K562 (cell line): ENCODE data around the gene HADHB. TPM values are rescaled to one million over a fixed set of nuclear protein-coding genes. Genes with fewer than 3 reads are reported as not detected.

ENCODE experiments used
- ATAC-seq: fragments of 200-7000 bp; cut with Tn5 transposase; 3 replicates; pipeline ENCODE4 v1.9.1; 2020; ENCODE audit warnings: moderate library complexity
- BruUV-seq: library from RNA; stranded (reverse); fragments of 400-500 nt; replicated peaks from 2 replicates; lab custom pipeline; 2021; lab: Mats Ljungman, UMichigan
- CTCF ChIA-PET: fragments of 300-600 bp; formaldehyde crosslinking; extraction: SDS; loops from one replicate; lab custom pipeline; 2021; ENCODE audit warnings: low intra/inter-chr PET ratio; lab: Yijun Ruan, JAX
- POLR2A ChIA-PET: fragments of 300-600, 350-650 bp; sonication (Branson Sonifier 250); formaldehyde crosslinking; extraction: SDS; loops from one replicate; lab custom pipeline; 2021; ENCODE audit warnings: antibody characterized with exemption, inconsistent platforms; lab: Yijun Ruan, JAX
- DNase-seq, 4 experiments: peaks; one replicate each; pipeline versions ENCODE4 v3.0.0 to v3.0.0-alpha.2; 2011 to 2018; ENCODE audit warnings: low spot score in 3 of 4, mixed read lengths in 3 of 4; ENCODE audit errors: extremely low read depth in 1 of 4
- FAIRE-seq: peaks from 2 replicates; lab custom pipeline; 2011; peaks lifted over from hg19 to GRCh38; lab: Jason Lieb, UNC
- H2AFZ ChIP-seq: 2 replicates; pipeline ENCODE4 v1.6.0; 2011; ENCODE audit warnings: low read depth, low read length, control low read depth, inconsistent platforms
- H3K27ac ChIP-seq: fragments of 200-600 bp; 3 replicates; pipeline ENCODE4 v1.8.0; 2011; ENCODE audit warnings: low read depth, mild to moderate bottlenecking, control low read depth, inconsistent platforms, low read length, moderate library complexity, mixed read lengths; ENCODE audit errors: extremely low read depth
- H3K27me3 ChIP-seq, 2 experiments: fragments of 300-600 bp in 1 of 2; 2 replicates in 1 of 2; 3 replicates in 1 of 2; pipeline versions ENCODE4 v1.6.0 to v1.8.0; 2011; ENCODE audit warnings: inconsistent platforms in 2 of 2, low read length in 2 of 2, mild to moderate bottlenecking in 1 of 2, mixed read lengths in 1 of 2, moderate library complexity in 1 of 2; ENCODE audit not compliant: control insufficient read depth in 2 of 2, insufficient read depth in 2 of 2
- H3K36me3 ChIP-seq: fragments of 300-600 bp; 3 replicates; pipeline ENCODE4 v1.8.0; 2011; ENCODE audit warnings: mild to moderate bottlenecking, low read length, inconsistent platforms; ENCODE audit not compliant: control insufficient read depth, insufficient read depth
- H3K4me1 ChIP-seq, 2 experiments: fragments of 200-600 bp in 1 of 2; replicated peaks in 1 of 2; 2 replicates in 1 of 2; 3 replicates in 1 of 2; pipeline versions ENCODE4 v1.5.1 to v1.8.0; 2011; ENCODE audit warnings: inconsistent platforms in 2 of 2, low read length in 2 of 2, mild to moderate bottlenecking in 1 of 2, mixed read lengths in 1 of 2, moderate library complexity in 1 of 2; ENCODE audit not compliant: control insufficient read depth in 2 of 2, insufficient read depth in 2 of 2
- H3K4me2 ChIP-seq: 2 replicates; pipeline ENCODE4 v1.6.1; 2011; ENCODE audit warnings: low read length, control low read depth, inconsistent platforms, mixed read lengths; ENCODE audit not compliant: insufficient read depth
- H3K4me3 ChIP-seq: fragments of 200-600 bp; sonication (generic), shearing (Covaris generic); 2 replicates; pipeline ENCODE4 v1.5.1; 2016; ENCODE audit warnings: control low read depth, inconsistent platforms
- H3K79me2 ChIP-seq: fragments of 200-600 bp; 3 replicates; pipeline ENCODE4 v1.8.0; 2011; ENCODE audit warnings: low read length, inconsistent platforms; ENCODE audit not compliant: control insufficient read depth, insufficient read depth
- H3K9ac ChIP-seq, 2 experiments: 2 replicates each; pipeline versions ENCODE4 v1.6.0 to v1.6.1; 2011; ENCODE audit warnings: low read depth in 2 of 2, low read length in 2 of 2, control low read depth in 1 of 2, inconsistent platforms in 1 of 2, mild to moderate bottlenecking in 1 of 2, mixed read lengths in 1 of 2; ENCODE audit not compliant: insufficient read depth in 1 of 2
- H3K9me1 ChIP-seq: one replicate; pipeline ENCODE4 v1.6.0; 2011; ENCODE audit warnings: inconsistent platforms, mild to moderate bottlenecking, low read length, moderate library complexity; ENCODE audit not compliant: control insufficient read depth, insufficient read depth
- H3K9me3 ChIP-seq: replicated peaks from 2 replicates; pipeline ENCODE4 v1.5.1; 2011; ENCODE audit warnings: low read depth, low read length, inconsistent platforms; ENCODE audit not compliant: control insufficient read depth, insufficient read depth
- H4K20me1 ChIP-seq: replicated peaks from 2 replicates; pipeline ENCODE4 v1.6.1; 2011; ENCODE audit warnings: low read length, inconsistent platforms, mixed read lengths; ENCODE audit not compliant: control insufficient read depth, insufficient read depth
- CBX8 ChIP-seq: fragments of 200-600 bp; sonication (generic); IDR thresholded peaks from 2 replicates; pipeline ENCODE4 v1.6.1; 2012; ENCODE audit warnings: borderline replicate concordance, mixed run types, low read depth, mild to moderate bottlenecking, moderate library complexity, mixed read lengths, low read length, control low read depth, inconsistent platforms; ENCODE audit not compliant: poor library complexity, severe bottlenecking; ENCODE audit errors: extremely low read depth
- SRSF3 ChIP-seq: fragments of 200-400 bp; formaldehyde crosslinking; IDR thresholded peaks from 2 replicates; pipeline ENCODE4 v1.6.1; 2016; ENCODE audit warnings: mild to moderate bottlenecking, low read length, moderate library complexity; ENCODE audit not compliant: insufficient read depth
- XRCC3 ChIP-seq: fragments of 450-650 bp; IDR thresholded peaks from 2 replicates; pipeline ENCODE4 v1.6.1; 2017; ENCODE audit warnings: mild to moderate bottlenecking, moderate library complexity
- WGBS: fragments of 100-300 bp; shearing (Covaris generic); methylation state at CpG from one replicate; pipeline ENCODE4 v1.1.6; 2016; ENCODE audit warnings: low coverage, mixed read lengths; ENCODE audit not compliant: insufficient coverage; ENCODE audit errors: missing lambda C conversion rate; 5-methylcytosine and 5-hydroxymethylcytosine counted together
- in situ Hi-C: fragments of 300-500 bp; cut with MboI; formaldehyde crosslinking; loops from 4 replicates; pipeline ENCODE4 v1.15.0; 2018; ENCODE audit warnings: inconsistent platforms, mixed read lengths
- intact Hi-C: fragments of 100-400 bp; cut with micrococcal nuclease; formaldehyde crosslinking; loops from 2 replicates; pipeline ENCODE4 v1.14.2; 2022
- polyA plus RNA-seq, 8 experiments: library from polyadenylated mRNA; depleted of rRNA in 4 of 8; stranded (reverse) in 5 of 8; unstranded in 3 of 8; fragments of >200 nt; fragmentation: Nextera tagmentation in 2 of 8; fragmentation: Illumina TruSeq in 1 of 8; extraction: Ambion mirVana in 2 of 8; extraction: Trizol in 1 of 8; gene quantifications; 2 replicates each; pipeline versions ENCODE4 v1.2.1 to v1.2.3, GENCODE V29; 2011 to 2014; ENCODE audit warnings: inconsistent platforms in 1 of 8, missing spikeins in 1 of 8
- total RNA-seq, 7 experiments: library from RNA; depleted of rRNA in 6 of 7; stranded (reverse); fragments of >200 nt in 6 of 7; fragmentation: Illumina TruSeq in 2 of 7; extraction: Trizol in 2 of 7; gene quantifications; 2 replicates each; pipeline versions ENCODE4 v1.2.1 to v1.2.3, GENCODE V29; 2011 to 2021; ENCODE audit warnings: low replicate concordance in 1 of 7
- TF ChIP-seq, protein P1 (sequence below): sonication (generic); formaldehyde crosslinking; IDR thresholded peaks from 2 replicates; pipeline ENCODE4 v1.5.0; 2020; ENCODE audit warnings: missing genetic modification reagents
- TF ChIP-seq, protein P2 (sequence below): sonication (generic); formaldehyde crosslinking; IDR thresholded peaks from 2 replicates; pipeline ENCODE4 v1.8.1; 2022; ENCODE audit warnings: missing genetic modification reagents

HADHB gene
- total and polyA plus RNA-seq, 9 of the 15 experiments (the other 6 are each of a cell fraction or from before 2014, with no cell fraction given): 67.3 to 199 (median 100) TPM

DNA sequence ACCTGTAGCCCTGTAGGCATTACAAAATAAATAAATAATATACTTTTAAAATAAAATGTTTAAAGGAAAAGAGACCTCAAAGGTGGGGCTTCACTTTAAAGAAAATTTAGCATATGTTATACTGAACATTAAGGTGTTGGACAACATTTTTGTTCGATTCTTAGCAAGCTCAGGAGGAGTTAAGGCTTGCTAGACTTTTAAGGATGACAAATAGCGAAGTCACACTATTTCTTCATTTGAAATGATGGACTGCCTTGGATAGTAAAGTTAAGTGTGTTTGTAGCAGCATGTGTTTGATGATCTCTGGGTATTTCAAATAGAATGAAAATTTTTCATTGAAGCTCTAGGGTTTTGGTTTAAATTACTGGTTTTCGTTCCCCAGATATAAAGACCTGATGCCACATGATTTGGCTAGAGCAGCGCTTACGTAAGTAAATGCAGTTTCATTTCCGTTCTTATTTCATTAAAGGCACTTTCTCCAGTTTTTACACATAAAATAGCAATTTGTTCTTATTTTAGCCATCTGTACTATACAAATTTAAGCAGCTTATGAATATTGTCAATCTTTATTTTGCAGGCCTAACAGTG lies 24.9 kb downstream of the HADHB start:
- no peaks in the 10 kb centered on the region for H4K20me1 ChIP-seq
- POLR2A ChIA-PET: interaction anchor here (0.6 to 1.0 kb wide), 4 partner anchors 13 to 75 kb away, joined by 3 to 4 read pairs (median 3); no protein-coding TSS in a partner anchor
- no peaks in the 10 kb centered on the region for H3K9me1 ChIP-seq
- intact Hi-C loops: no loop called here
- no TSS peak for BruUV-seq
- TF ChIP-seq CBX8 (no peak), XRCC3 (no peak), SRSF3 (no peak)
- TF ChIP-seq, protein P1, sequence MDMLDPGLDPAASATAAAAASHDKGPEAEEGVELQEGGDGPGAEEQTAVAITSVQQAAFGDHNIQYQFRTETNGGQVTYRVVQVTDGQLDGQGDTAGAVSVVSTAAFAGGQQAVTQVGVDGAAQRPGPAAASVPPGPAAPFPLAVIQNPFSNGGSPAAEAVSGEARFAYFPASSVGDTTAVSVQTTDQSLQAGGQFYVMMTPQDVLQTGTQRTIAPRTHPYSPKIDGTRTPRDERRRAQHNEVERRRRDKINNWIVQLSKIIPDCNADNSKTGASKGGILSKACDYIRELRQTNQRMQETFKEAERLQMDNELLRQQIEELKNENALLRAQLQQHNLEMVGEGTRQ (CRISPR knock-in tag): no peak
- TF ChIP-seq, protein P2, sequence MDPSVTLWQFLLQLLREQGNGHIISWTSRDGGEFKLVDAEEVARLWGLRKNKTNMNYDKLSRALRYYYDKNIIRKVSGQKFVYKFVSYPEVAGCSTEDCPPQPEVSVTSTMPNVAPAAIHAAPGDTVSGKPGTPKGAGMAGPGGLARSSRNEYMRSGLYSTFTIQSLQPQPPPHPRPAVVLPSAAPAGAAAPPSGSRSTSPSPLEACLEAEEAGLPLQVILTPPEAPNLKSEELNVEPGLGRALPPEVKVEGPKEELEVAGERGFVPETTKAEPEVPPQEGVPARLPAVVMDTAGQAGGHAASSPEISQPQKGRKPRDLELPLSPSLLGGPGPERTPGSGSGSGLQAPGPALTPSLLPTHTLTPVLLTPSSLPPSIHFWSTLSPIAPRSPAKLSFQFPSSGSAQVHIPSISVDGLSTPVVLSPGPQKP (CRISPR knock-in tag): no peak
- no peak overlapping the region for H3K4me2 ChIP-seq
- 94% methylated on average over 6 of the region's 6 CpGs for WGBS
- H3K79me2 ChIP-seq: no peaks in the 10 kb centered on the region
- DNase-seq: no peak
- H3K4me3 ChIP-seq: no peak overlapping the region
- FAIRE-seq: no peak
- peaks cover 23% of the 10 kb centered on the region; the same call in 2 of the 3 replicates for H3K36me3 ChIP-seq
- CTCF ChIA-PET: no interaction called here
- H3K27ac ChIP-seq: no peak overlapping the region
- in situ Hi-C loops: no loop called here
- H3K27me3 ChIP-seq: no peaks in the 10 kb centered on the region
- peaks cover 0 to 11% of the 10 kb centered on the region in 2 experiments; a peak in 1 of 5 replicates for H3K4me1 ChIP-seq
- H3K9ac ChIP-seq: no peak overlapping the region
- no peak for ATAC-seq
- no peaks in the 10 kb centered on the region for H3K9me3 ChIP-seq
- no peak overlapping the region for H2AFZ ChIP-seq
